ENCODE measurements around the gene ENTPD8.
"Not testable (repeated sequence)": the region's sequence is repeated elsewhere in the genome, so short reads cannot be mapped to it uniquely, and the experiment has no call there.

Gene ENTPD8

DNA sequence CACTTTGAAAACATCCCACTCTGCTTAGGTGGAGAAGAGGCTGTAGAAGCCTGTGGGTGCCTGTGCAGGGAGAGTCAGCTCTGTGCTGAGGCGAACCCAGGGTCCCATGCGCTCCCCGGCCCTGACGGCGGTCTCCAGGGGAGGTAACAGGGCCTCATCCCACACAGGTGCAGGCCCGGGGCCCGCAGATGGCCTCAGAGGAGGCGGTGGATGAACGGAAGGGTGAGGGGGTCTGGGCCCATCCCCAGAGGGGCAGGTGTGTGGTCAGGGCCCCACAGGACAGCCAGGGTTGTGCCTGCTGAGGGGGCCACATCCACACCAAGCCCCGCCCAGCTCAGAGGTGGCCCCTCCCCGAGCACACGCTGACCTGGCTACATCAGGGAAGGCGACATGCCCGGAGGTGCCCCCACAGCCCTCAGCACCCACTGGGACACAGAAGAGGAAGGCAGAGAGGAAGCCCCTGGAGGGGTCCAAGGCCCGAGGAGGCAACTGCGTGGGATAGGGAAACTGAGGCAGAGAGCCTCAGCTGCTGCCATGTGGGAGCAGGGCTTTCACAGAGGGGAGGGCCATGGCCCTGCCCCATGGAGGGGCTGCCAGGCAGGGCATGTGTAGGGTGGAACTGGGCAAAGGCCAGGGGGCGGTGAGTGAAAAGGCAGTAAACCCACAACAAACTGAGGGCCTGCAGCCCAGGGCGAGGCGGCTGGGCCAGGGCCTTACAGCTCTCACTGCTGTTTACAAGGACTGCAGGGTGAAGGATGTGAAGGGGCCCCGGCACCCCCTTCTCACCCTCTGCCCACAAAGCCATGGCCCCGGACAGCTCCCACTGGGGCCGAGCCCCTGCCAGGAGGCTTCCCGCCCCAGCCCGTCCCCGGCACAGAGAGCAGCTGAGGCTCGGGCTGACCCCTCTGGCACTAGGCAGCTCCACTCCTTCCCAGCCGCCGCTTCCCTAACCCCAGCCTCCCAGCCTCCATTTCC lies 47.7 kb downstream of the ENTPD8 start:
- DNase-seq (ENCODE audit: low spot score): no peak

DNA sequence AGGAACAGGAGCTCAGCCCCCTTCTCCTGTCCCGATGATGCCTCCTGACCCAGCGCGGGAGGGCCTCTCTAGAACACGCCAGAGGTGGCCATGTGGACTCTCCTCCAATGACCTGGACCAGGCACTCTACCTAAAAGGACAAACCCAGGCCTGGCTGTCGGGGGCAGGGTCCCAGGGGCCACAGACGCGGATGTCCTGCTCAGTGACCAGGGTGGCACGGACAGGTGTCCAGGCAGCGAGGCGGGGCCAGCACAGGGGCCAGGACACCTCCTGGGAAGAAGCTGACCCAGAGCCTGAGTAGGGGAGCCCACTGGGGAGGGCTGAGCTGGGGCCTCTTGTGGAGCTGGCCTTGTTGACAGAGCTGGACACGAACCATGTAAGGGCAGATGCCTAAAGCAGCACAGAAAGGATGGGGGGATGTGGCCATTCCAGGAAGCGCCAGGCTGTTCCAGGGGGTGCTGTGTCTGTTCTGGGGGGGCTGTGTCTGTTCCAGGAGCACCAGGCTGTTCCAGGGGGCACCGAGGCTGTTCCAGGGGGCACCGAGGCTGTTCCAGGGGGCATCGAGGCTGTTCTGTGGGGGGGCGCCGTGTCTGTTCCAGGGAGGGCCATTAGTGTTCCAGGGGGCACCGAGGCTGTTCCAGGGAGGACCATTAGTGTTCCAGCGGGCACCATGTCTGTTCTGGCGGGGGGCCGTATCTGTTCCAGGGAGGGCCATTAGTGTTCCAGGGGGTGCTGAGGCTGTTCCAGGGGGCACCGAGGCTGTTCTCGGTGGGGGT lies 48.7 kb downstream of the ENTPD8 start:
- DNase-seq (ENCODE audit: low spot score): no peak

DNA sequence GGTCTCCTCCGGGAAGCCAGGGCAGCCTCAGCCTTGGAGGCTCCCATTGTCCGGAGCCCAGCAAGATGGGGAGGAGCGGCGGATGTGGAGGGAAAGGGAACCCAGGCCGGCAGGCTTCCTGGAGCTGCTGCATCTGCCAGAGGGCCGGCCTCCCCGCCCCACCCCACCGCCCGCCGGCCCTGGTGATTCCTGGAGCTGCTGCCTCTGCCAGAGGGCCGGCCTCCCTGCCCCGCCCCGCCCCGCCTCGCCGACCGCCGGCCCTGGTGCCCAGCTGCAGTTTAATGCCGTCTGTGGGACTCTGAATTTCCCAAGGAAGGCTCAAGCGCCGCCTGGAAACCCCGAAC lies 49.8 kb downstream of the ENTPD8 start:
- DNase-seq (ENCODE audit: low spot score): no peak

DNA sequence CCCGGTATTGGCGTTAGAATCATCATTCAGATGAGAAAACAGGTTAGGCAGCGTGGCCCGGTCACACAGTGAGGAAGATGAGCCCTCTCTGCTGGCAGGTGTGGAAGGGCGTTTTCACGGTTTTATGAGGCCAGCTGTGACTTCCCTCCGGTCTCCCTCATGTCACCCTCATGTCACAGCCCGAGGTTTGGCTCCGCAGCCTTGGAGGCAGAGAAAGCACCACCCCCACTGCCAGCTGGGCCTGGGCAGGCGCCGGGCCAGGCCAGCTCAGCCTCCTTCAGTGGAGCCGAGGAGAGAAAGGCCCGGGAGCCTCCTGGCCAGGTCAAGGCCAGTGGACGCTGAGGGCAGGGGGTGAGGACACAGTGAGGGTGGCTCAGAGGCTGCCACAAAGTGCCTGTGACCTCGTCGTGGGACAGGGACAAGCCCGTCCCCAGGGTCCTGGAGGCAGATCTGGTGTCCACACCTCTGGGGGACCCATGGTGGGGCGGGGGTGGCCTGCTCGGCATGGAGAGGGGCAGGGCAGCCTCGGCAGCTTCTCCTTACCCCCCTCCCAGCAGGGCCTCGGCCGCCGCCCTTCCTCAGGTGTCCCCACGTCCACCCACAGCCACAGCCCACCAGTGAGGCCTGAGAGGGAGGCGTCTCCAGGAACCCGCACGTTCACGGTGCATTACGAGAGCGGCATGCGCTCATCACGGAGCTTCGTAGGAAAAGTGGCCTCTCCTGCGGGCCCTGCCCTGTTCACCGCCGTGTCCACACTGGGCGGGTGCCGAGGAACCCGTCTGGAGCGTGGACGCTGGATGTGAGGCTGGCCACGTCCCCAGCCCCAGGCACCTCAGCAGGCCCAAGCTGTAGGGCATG lies 50.4 kb downstream of the ENTPD8 start:
- DNase-seq (ENCODE audit: low spot score): no peak

DNA sequence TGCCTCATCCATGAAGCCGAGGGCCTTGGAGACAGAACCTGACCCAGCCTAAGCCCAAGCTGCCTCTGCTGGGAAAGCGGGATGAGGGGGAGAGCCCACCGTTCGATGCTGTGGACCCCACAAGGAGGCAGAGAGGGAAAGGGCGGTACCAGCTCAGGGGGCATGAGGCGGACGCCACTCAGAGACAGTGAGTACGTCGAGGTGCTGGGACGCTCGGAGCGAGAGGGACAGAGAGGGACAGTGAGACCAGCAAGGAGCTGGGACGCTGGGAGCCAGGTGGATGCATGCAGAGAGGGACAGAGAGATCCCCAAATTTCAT lies 51.8 kb downstream of the ENTPD8 start:
- no peak for DNase-seq (ENCODE audit: low spot score)

DNA sequence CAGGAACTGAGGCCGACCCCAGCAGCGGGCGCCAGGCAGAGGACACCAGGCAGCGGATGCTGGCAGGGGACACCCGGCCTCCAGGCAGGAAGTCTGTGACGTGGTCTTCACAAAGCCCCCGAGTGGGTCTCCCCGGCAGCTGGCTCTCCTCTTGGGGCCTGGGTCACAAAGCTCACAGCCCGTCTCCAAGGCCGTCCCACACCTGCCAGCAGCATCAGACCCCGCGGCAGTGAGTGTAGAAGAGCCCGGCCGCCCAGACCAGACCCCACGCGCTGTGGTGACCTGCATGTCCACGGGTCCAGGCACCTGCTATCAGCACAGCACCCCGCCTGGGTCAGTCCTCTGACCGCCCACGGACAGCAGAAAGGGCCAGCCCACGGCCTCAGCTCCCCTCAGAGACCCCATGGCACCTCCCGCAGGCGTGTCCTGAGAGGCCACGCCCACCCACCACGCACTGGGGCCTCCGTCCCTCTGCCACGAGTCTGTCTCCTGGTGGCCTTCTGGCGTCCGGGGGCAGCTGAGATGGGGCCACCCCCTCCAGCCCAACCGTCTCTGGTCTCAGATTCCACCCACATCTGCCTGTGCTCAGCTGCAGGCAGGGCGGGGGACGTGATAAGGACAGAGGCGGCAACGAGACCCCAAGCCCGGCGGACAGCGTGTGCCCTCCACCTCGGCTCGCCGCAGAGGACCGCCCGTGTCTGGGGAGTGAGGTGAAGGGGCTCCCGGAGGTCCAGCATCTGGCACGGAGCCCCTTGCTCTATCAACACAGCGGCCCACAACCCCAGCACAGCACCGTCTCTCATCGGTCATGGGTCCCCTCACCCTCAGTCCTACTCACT lies 52.3 kb downstream of the ENTPD8 start:
- no peak for DNase-seq (ENCODE audit: low spot score)

DNA sequence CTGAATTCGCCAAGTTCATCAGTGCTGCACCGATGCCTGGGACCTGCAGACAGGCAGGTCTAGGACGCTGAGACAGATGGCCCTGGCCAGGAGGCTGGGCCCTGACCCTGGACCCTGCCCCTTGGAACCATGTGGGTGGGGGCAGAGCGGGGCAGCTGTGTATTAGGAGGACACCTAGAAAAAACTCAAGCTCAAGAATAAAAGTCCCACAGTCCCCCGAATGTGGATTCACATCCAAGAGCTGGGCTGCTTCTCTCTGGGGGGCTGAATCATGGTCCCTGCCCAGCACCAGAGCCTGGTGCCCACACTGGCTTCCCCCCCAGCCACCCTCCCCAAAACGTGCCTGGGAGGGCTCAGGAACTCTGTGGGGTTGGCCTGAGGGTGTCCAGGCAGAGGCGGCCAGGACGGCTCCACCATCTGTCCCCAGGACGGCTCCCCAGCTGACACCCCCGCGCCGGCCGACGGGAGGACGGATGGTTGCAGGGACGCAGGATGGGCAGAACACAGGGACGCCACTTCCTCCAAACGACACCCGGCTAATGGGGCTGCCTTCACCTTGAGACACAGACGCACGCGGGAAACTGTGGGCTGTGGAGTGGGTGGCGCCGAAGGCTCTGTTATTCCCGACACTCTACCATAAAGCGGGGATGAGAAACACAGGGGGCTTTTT lies 53.1 kb downstream of the ENTPD8 start:
- DNase-seq (ENCODE audit: low spot score): no peak

DNA sequence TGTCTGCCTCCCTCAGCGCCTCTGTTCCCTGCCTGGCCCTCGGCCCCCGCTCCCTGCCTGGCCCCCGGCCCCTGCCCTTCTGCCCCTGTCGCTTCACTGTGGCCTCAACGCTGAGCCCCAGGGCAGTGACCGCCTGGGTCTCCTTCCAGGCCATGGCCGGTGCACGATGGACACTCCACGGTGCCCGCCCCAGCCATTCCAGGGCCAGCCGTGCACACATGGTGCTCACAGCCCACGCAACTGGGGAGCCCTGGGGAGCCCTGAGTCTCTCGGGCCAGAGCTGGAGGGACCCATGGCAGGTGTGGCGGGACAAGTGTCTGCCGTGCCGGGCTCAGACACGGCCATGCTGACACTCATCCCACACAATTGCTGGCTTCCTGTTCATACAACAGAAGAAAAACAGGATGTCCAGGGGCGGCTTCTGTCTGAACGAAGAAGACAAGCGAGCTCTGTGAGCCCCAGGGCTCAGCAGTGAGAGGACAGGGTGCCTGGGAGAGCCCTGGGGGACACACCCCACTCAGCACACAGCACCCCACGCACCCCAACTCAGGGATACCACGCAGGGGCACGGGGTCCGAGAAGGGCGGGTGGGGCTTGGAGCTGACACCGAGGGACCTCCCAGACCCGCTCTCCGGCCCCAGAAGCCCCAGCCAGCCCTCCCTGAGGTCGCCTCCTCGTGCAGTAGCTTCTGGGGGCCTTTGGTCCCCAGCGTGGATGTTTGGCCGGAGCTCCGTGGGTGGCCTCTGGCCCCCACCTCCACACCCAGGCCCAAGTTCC lies 53.9 kb downstream of the ENTPD8 start:
- DNase-seq (ENCODE audit: low spot score): no peak

DNA sequence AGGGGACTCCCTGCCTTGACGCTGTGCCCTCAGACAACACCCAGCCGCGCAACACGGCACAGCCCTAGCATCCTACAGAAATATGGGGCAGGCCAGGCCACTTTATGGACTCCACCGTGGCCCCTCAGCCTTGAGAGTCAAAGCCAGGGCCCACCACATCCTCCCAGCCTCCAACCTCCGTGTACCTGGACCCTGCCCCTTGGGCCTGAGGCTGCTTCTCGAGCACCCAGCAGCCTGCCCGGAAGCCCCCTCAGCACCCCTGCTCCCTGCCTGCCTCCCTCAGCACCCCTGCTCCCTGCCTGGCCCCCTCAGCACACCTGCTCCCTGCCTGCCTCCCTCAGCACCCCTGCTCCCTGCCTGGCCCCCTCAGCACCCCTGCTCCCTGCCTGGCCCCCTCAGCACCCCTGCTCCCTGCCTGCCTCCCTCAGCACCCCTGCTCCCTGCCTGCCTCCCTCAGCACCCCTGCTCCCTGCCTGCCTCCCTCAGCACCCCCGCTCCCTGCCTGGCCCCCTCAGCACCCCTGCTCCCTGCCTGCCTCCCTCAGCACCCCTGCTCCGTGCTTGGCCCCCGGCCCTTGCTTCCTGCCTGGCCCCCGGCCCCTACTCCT lies 54.5 kb downstream of the ENTPD8 start:
- DNase-seq (ENCODE audit: low spot score): not testable (repeated sequence)

DNA sequence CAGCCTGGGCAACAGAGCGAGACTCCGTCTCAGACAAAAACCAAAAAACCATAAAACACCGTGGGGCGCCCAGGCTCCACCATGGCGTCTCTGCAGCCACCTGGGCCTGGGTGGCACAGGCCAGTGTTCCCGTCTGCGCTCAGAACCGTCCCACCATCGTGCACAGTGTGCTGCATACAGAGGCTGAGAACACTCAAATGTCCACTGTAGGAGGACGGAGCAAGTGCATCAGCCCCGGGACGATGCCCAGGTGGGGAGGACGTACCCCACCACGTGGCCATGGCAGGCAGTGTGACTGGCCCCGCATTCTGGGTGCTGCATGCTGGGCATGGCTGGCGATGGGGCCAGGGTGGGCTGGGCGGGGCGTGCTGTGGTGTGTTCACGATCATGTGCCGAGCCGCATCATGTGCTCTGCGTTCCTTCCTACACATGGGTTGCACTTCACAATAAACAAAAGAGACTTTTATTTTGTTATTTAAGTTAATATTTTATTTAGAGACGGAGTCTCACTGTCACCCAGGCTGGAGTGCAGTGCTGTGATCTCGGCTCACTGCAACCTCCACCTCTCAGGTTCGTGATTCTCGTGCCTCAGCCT lies 56.0 kb downstream of the ENTPD8 start:
- no peak for DNase-seq (ENCODE audit: low spot score)

Measured in RKO (cell line).